Liver (tissue), 3 donors: ENCODE data around the gene MED12L.

Experiments
- FOXA1 ChIP-seq: IDR thresholded peaks from 2 replicates; pipeline ENCODE4 v1.6.1; 2016; ENCODE audit warnings: antibody characterized with exemption
- GABPA ChIP-seq, 2 donors: IDR thresholded peaks in 1 of 2; conservative IDR thresholded peaks in 1 of 2; 2 replicates each; pipeline ENCODE4 v1.6.1; 2016; ENCODE audit warnings: antibody characterized with exemption in 2 of 2, mild to moderate bottlenecking in 1 of 2, moderate library complexity in 1 of 2
- HNF4A ChIP-seq, 2 donors: conservative IDR thresholded peaks; 2 replicates each; pipeline ENCODE4 v1.6.1; 2016; ENCODE audit warnings: antibody characterized with exemption in 2 of 2, mild to moderate bottlenecking in 2 of 2
- JUND ChIP-seq, 2 donors: IDR thresholded peaks; 2 replicates each; pipeline ENCODE4 v1.6.1; 2016; ENCODE audit warnings: antibody characterized with exemption in 2 of 2
- RAD21 ChIP-seq, 2 donors: IDR thresholded peaks; 2 replicates each; pipeline ENCODE4 v1.6.1; 2016; ENCODE audit warnings: antibody characterized with exemption in 2 of 2, mild to moderate bottlenecking in 2 of 2
- RXRA ChIP-seq, 2 donors: IDR thresholded peaks; 2 replicates each; pipeline ENCODE4 v1.6.1; 2017 to 2018; ENCODE audit warnings: antibody characterized with exemption in 2 of 2, mild to moderate bottlenecking in 1 of 2
- TF ChIP-seq, protein P1 (sequence below): fragments of 150-350 bp; IDR thresholded peaks from 2 replicates; pipeline ENCODE4 v1.5.1; 2017; ENCODE audit warnings: improper control_type of control experiment, low read depth, low read length; ENCODE audit not compliant: missing input control
- TF ChIP-seq, protein P2 (sequence below): IDR thresholded peaks from 2 replicates; pipeline ENCODE4 v1.6.1; 2016; ENCODE audit warnings: antibody characterized with exemption
- TF ChIP-seq, protein P3 (sequence below): IDR thresholded peaks from 2 replicates; pipeline ENCODE4 v1.6.1; 2016; ENCODE audit warnings: antibody characterized with exemption
- TF ChIP-seq, protein P4 (sequence below): IDR thresholded peaks from 2 replicates; pipeline ENCODE4 v1.6.1; 2016; ENCODE audit warnings: antibody characterized with exemption, mild to moderate bottlenecking
- donor health status: healthy.
- donor health status: healthy.

DNA sequence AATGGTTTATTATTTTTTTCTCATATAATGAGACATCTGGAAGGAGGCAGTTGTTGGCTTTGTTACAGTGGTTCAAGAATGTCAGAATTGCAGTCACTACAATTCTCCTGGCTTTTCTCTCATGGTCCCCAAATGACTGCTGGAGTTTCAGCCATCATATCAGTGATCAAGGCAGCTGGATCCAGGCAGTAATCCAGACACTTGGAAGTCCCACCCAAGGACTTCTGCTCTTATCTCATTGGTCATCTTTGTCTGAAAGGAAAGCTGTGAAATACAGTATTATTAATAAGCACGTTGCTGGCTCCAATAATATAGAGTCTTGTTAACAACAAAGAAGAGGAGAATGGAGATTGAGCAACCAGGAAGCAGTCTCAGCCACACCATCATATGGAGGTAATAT lies 22.9 kb upstream of the MED12L start:
- TF ChIP-seq GABPA (IDR thresholded peaks at IDR 0.05 in 1 of 2, conservative IDR thresholded peaks at IDR 0.05 in 1 of 2) = no peak
- TF ChIP-seq, protein P1, sequence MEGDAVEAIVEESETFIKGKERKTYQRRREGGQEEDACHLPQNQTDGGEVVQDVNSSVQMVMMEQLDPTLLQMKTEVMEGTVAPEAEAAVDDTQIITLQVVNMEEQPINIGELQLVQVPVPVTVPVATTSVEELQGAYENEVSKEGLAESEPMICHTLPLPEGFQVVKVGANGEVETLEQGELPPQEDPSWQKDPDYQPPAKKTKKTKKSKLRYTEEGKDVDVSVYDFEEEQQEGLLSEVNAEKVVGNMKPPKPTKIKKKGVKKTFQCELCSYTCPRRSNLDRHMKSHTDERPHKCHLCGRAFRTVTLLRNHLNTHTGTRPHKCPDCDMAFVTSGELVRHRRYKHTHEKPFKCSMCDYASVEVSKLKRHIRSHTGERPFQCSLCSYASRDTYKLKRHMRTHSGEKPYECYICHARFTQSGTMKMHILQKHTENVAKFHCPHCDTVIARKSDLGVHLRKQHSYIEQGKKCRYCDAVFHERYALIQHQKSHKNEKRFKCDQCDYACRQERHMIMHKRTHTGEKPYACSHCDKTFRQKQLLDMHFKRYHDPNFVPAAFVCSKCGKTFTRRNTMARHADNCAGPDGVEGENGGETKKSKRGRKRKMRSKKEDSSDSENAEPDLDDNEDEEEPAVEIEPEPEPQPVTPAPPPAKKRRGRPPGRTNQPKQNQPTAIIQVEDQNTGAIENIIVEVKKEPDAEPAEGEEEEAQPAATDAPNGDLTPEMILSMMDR = no peak
- TF ChIP-seq, protein P2, sequence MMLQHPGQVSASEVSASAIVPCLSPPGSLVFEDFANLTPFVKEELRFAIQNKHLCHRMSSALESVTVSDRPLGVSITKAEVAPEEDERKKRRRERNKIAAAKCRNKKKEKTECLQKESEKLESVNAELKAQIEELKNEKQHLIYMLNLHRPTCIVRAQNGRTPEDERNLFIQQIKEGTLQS = no peak
- TF ChIP-seq, protein P3, sequence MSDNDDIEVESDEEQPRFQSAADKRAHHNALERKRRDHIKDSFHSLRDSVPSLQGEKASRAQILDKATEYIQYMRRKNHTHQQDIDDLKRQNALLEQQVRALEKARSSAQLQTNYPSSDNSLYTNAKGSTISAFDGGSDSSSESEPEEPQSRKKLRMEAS = no peak
- TF ChIP-seq, protein P4, sequence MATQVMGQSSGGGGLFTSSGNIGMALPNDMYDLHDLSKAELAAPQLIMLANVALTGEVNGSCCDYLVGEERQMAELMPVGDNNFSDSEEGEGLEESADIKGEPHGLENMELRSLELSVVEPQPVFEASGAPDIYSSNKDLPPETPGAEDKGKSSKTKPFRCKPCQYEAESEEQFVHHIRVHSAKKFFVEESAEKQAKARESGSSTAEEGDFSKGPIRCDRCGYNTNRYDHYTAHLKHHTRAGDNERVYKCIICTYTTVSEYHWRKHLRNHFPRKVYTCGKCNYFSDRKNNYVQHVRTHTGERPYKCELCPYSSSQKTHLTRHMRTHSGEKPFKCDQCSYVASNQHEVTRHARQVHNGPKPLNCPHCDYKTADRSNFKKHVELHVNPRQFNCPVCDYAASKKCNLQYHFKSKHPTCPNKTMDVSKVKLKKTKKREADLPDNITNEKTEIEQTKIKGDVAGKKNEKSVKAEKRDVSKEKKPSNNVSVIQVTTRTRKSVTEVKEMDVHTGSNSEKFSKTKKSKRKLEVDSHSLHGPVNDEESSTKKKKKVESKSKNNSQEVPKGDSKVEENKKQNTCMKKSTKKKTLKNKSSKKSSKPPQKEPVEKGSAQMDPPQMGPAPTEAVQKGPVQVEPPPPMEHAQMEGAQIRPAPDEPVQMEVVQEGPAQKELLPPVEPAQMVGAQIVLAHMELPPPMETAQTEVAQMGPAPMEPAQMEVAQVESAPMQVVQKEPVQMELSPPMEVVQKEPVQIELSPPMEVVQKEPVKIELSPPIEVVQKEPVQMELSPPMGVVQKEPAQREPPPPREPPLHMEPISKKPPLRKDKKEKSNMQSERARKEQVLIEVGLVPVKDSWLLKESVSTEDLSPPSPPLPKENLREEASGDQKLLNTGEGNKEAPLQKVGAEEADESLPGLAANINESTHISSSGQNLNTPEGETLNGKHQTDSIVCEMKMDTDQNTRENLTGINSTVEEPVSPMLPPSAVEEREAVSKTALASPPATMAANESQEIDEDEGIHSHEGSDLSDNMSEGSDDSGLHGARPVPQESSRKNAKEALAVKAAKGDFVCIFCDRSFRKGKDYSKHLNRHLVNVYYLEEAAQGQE = no peak
- no peak for TF ChIP-seq FOXA1
- TF ChIP-seq HNF4A (conservative IDR thresholded peaks at IDR 0.05) = no peak
- no peak for TF ChIP-seq JUND (IDR thresholded peaks at IDR 0.05)
- TF ChIP-seq RXRA (IDR thresholded peaks at IDR 0.05) = no peak
- no peak for TF ChIP-seq RAD21 (IDR thresholded peaks at IDR 0.05)
